NCI-H1436 (cell line): ENCODE results near the gene HSD17B11.
"Not testable (repeated sequence)": the region's sequence is repeated elsewhere in the genome, so short reads cannot be mapped to it uniquely, and the experiment has no call there.

Experiments
- DNase-seq: peaks from one replicate; lab custom pipeline; 2025; lab: John Stamatoyannopoulos, UW

HSD17B11 gene

DNA sequence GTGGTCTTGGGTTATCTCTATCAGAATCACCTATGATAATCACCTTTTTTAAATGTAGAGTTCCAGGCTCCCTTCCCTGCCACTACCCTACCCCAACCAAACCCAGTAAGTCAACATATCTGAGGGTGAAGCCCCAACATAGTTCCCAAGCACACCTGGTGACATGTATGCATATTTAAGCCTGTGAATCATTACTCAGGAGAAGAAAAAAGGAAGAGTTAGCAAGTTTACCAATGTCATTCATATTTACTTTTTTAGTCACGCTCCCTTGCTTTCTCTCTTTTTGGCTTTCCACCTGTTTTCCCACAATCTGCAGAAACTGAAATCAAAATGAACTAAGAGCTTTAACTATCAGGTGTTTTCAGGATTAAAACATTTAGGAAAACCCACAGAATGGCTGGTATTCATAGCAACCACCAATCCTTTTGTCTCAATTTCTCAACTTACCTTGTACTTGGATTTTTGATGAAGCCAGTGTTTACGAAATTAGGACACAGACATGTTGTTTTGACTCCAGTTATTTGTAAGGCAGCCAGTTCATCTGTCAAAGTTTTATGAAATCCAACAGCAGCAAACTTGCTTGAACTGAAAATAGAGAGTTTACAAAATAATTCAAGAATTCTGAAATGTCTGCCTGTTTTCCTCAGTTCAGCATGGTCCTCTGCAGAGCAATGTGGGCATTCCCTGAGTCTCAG lies 34.0 kb downstream of the HSD17B11 start:
- DNase-seq = no peak

DNA sequence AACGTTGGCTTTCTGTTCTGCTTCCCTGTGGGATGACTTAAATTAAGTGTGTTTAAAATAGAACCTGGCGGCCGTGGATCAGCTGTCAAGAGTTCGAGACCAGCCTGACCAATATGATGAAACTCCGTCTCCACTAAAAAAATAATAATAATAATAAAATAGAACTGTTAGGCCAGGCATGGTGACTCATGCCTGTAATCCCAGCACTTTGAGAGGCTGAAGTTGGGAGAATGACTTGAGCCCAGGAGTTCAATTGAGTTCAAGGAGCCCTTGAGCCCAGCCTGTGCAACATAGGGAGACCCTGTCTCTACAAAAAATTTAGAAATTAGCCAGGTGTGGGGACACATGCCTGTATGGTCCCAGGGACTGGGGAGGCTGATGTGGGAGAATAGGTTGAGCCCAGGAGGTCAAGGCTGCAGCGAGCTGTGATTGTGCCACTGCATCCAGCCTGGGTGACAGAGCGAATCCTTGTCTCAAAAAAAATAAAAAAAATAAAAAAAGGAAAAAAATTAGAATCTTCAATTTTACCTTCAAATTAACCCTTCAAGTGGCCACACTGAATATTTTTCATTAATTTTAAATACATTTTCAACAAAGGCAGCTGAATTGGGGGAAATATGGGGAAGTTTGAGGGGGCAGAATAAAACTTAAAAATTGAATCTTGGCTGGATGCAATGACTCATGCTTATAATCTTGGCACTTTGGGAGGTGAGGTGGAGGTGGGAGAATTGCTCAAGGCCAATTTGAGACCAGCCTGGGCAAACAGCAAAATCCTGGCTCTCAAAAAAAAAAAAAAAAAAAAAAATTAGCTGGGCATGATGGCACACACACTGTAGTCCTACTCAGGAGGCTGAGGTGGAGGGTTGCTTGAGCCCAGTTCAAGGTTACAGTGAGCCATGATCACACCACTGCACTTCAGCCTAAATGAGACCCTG lies 36.6 kb downstream of the HSD17B11 start:
- no peak for DNase-seq

DNA sequence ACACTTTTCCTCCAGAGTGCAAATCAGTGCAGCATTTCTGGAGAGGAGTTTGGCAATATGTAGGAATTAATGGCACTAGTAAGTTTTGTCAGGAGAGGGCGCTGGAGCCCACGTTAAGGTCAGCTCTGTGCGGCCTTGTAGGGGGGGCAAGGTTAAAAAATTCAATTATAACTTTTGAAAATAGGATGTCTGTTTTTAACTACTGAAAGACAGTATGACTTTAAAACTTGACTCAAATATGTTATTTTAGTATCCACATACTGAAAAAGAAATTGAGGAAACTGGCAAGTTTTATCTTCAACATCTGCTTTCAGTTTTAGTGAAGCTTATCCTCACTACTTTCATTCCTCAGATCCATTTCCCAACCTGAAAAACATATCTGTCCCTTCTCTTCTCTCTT lies 37.4 kb downstream of the HSD17B11 start:
- peak; percentile 2 for DNase-seq

DNA sequence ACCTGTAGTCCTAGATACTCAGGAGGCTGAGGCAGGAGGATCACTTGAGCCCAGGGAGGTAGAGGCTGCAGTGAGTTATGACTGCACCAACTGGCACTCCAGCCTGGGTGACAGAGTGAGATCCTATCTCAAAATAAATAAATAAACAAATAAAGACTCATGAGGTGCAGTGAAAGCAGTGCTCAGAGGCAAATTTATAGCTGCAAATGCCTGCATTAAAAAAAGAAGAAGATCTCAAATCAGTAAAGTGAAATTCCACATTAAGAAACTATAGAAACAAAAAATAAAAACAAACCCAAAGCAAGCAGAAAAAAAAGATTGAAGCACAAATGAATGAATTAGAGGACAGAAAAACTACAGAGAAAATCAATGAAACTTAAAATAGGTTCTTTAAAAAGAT lies 45.8 kb downstream of the HSD17B11 start:
- no peak for DNase-seq

DNA sequence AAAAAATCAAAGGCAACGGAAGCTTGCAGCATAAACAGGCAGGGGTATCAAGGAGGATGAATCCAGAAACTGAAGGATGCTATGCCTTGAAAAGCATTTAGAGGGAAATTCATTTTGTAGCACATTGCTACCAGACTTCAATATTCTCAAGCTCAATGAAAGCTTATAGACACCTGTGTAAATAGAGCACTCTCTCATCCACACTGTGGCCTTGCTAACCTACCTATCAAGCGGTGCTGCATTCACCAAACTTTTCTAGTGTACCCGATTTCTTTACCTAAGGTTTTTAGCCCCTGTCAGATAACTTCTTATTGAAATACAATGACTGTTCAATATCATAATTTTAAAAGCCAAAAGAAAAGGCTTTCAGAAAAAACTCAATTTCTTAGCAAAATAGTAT lies 48.1 kb downstream of the HSD17B11 start:
- no peak for DNase-seq

DNA sequence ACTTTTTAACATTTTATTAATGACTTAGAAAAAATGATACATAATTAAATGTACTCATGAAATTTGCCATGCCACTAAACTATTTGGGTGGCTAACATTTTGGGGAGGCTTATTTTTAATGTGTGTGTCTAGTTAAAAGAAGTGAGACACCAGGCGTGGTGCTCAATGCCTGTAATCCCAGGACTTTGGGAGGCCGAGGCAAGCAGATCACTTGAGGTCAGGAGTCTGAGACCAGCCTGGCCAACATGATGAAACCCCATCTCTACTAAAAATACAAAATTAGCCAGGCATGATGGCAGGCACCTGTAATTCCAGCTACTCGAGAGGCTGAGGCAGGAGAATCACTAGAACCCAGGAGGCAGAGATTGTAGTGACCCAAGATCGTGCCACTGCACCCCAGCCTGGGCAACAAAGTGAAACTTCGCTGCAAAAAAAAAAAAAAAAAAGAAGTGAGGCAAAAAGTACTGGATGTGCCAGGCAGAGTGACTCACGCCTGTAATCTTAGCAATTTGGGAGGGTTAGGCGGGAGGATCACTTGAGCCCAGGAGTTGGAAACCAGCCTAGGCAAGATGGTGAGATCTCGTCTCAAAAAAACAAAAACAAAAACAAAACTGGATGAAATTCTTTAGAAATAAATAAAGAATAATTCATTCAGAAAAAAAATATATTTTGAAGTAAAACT lies 48.9 kb downstream of the HSD17B11 start:
- DNase-seq = not testable (repeated sequence)

DNA sequence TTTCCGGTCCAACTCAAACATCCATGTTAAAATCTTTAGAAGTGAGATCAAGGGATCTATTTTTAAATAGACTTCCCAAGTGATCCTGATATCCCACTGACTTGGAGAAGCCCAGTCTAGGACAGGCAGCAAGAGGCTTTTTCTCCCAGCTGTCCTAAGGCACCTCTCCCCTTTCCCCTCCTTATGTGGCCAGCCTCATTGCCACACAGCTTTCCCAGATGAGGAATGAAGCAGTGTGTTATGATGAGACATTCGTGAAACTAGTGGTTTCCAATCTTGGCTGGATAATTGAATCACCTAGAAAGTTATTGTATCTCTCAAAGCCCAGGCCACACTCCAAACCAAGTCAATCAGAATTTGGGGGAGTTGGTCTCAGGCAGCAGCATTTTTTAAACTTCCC lies 51.5 kb downstream of the HSD17B11 start:
- DNase-seq = no peak

DNA sequence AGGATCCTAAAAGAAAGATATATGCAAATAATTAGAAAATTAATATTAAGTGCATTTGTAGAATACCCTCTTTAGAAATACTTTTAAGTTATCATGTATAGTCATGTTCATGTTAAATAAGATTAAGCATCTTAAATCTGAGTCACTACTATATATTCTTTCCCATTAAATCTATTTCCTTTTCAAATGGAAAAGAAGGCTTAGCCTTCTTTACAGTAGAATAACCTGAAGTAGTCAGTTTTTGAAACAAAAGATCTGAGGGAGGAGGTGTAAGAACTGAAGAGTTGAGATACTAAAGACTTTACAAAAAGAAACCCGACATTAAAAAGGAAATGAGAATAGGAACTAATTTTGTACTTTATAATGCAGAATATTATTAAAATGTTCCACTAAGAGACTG lies 53.6 kb downstream of the HSD17B11 start:
- DNase-seq = no peak

DNA sequence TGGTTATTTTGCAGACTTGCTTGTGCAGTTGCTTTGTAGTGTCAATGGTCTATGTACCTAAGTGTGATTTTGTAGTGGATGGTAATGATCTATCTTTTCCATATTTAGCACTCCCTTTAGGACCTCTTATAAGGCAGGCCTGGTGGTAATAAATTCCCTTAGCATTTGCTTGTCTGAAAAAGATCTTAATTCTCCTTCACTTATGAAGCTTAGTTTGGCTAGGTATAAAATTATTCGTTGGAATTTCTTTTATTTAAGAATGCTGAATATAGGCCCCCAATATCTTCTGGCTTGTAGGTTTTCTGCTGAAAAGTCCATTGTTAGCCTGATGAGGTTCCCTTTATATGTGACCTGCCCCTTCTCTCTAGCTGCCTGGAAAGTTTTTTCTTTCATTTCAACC lies 57.7 kb downstream of the HSD17B11 start:
- no peak for DNase-seq

DNA sequence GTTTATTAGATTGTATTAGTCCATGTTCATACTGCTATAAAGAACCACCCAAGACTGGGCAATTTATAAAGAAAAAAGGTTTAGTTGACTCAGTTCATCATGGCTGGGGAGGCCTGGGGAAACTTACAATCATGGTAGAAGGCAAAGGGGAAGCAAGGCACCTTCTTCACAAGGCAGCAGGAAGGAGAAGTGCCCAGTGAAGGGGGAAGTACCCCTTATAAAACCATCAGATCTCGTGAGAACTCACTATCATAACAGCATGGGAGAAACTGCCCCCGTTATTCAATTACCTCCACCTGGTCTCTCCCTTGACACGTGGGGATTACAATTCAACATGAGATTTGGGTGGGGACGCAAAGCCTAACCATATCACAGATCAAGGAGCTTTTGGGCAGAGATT lies 60.2 kb downstream of the HSD17B11 start:
- no peak for DNase-seq

DNA sequence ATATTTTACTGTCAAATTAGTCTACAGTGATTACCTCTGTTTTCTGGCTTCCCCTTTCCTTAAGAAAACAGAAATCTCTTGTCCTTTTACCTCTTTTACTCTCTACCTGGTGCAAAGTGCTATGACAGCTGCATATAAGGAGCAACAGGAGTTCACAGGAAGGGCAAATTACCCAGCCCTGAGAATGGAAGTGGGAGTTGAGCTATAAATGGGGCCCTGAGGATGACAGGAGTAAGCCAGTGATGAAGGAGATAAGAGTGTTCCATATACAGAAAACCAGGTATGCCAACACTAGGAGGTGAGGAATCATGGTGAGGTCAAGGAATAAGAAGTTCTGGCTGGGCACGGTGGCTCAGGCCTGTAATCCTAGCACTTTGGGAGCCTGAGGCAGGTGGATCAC lies 63.9 kb downstream of the HSD17B11 start:
- no peak for DNase-seq

DNA sequence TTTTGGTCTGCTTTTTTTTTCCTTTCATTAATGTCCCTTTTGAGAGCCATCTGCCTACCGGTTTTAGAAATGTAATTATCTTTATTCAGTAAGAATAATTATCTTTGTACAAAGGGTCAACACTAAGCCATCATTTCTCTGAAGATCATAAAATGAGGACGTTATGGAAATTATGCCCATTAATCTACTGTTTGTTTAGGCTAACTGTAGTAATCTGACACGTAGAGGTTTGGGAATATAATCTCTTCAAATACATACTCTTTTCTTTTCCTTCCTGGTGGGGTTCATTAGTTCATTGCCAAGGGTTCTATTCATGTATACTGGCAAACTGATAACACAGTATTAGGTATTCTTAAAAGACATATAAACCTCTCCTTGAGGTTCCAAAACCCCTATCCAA lies 64.5 kb downstream of the HSD17B11 start:
- DNase-seq = peak; percentile 24

DNA sequence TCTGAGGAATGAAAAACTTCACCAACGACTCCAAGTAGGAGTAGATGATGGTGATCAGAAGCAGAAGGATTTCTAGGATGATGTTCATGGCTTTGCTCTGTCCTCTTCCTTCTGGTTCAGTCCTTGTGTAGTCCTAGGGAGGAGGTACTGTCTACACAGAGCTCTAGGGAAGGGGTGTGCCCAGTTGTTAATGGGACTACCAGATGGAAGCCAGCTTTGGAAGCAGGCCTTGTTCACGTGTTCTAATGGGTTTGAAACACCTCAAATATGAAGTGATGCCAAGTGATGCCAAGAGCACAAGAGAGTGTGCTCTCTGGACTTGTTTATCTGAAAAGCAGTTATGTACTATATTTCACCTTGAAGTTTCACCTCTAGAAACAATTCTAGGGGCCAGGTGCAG lies 68.2 kb downstream of the HSD17B11 start, which contains the start of gene HSD17B13:
Gene HSD17B13, minus strand, starts transcription at position 129 of the 400 bp plus-strand sequence. Its CDS starts 41 bp downstream, at position 88.
- DNase-seq = peak; percentile 15

DNA sequence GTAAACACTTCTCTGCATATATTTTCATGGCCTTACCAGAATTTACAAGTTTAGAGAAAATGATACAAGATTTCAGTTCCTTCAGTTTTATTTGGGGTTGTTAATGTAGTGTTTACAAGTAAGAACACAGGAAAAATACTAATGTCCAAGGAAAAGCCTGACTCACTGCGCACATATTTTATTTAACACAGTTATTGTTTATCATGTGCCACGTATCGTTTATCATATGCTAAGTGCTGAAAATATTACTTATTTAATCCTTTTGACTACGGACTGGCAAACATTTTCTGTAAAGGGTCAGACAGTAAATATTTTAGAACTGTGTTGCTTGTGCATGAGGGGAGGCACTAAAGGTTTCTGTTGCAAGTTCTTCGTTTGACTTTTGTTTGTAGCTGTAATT lies 69.1 kb downstream of the HSD17B11 start:
- no peak for DNase-seq

DNA sequence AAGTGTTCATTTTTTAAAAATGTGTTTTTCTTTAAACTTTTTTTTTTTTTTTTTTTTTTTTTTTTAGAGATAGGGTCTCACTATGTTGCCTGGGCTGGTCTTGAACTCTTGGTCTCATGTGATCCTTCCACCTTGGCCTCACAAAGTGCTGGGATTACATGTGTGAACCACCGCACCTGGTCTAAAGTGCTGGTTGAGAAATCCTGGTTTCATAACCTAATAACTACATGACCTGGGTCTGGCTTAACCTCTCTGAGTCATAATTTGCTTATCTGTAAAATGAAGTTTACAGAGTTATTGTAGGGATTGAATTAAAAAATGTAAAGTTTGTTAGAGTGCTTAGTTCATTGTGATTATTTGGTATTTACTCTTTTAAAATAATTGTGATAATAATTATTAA lies 73.5 kb downstream of the HSD17B11 start:
- no peak for DNase-seq

DNA sequence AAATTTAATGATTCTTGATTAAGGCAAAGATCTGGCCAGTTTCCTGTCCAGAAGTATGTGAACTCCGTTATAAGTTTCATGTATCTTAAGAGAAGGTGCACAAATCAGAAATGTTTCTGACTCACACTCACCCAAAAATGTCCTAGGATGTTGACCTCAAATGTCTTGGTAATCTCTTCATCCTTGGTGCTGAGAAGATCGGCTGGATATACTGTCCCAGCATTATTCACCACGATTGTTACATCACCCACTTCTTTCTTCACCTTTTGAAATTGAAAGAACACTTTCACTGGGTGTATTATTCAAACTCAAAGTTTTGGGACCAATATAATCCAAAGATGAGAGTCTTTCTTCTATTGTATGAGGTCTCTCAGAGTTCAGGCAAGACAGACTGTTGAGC lies 74.0 kb downstream of the HSD17B11 start:
- no peak for DNase-seq

DNA sequence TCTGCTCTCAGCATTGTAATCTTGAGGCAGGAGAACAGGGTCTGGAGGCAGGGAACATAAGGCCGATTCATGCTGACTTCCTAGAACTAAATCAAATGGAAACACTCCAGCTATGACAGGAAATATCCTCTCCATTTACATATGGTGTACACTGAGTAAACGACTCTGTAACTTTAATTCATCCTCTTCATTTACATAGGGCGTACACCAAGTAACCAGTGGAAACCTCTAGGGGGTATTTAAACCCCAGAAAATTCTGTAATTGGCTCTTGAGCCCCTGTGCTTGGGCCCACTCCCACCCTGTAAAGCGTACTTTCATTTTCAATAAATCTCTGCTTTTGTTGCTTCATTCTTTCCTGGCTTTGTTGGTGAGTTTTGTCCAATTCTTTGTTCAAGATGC lies 76.0 kb downstream of the HSD17B11 start:
- DNase-seq = peak; percentile 6

DNA sequence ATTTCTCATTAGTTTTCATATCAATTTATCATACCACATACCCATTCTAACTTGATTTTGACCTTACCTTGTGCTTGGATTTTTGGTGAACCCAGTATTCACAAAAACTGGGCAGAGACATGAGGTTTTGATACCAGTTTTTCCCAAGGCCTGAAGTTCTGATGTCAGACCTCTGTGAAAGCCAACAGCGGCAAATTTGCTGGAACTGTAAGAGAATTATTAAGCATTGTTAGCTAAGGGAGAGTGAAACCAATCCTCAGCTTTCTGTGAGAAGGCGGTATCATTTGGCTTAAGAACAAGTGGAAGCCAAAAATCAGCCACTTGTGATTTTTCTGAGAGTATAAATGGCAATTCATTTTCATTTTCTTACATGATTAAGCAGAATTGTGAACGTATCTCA lies 77.2 kb downstream of the HSD17B11 start:
- no peak for DNase-seq

DNA sequence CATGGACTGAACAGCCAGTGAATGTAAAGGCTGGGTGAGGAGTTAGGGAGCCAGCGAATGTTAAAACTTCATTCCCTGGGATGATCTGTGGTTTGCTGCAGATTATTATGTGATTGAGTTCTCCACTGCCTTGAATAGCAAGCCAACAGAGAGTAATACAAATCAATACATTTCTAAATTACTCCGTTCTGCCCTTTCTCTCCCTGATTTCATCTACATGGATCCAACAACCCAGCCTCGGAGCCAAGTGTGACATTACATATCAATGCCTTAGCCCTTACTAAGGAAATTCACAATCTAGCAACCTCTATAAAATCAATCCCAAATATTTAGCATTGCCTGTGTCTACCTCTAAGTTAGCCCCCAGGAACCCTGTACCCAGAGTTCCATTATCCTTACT lies 79.3 kb downstream of the HSD17B11 start:
- DNase-seq = no peak

DNA sequence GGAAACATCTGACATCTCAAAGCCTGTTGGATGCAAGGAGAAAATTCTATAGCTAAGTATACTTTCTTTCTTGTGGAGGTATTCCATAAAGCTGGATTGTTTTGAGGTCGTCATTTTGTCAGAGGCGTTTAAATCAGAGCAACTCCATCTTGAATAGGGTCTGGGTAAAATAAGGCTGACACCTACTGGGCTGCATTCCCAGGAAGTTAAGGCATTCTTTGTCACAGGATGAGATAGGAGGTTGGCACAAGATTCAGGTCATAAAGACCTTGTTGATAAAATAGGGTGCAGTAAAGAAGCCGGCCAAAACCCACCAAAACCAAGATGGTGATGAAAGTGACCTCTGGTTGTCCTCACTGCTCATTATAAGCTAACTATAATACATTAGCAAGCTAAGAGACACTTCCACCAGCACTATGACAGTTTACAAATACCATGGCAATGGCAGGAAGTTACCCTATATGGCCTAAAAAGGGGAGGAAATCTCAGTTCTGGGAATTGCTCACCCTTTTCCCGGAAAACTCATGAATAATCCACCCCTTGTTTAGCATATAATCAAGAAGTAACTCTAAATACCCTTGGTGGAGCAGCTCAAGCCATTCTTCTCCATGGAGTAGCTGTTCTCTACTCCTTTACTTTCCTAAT lies 80.2 kb downstream of the HSD17B11 start:
- no peak for DNase-seq

DNA sequence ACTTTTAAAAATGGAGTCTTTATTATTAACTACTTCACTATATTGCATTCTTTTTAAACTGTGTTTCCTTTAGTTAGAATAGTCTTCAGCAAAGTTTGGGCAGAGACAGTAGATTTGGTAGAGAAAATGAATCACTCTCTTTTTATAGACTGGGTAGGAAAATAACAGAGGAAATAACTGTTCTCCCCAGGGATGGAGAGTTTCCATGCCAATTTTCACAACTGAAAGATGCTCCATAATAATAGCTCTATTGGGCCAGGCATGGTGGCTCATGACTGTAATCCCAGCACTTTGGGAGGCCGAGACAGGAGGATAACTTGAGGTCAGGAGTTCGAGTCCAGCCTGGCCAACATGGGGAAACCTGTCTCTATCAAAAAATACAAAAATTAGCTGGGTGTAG lies 81.4 kb downstream of the HSD17B11 start:
- no peak for DNase-seq

DNA sequence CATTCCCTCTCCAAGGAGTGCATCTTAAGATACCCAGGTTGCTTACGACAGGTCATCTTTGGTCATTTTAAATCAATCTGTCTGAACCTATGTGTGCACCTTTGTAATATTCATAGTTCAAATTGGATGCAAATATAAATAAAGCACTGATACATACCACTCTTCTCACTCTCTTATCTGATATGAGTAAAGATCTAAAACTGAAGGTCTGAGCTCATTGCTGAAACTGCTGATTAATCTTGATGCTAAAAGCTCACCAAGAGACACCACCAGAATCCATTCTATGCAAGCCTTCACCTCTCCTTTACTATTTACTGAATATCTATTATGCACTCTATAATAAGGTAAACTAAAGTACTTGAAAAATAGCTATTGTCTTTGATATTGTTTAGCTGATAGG lies 84.9 kb downstream of the HSD17B11 start:
- no peak for DNase-seq
